ENCODE data around the gene ERC1.

Gene ERC1

DNA sequence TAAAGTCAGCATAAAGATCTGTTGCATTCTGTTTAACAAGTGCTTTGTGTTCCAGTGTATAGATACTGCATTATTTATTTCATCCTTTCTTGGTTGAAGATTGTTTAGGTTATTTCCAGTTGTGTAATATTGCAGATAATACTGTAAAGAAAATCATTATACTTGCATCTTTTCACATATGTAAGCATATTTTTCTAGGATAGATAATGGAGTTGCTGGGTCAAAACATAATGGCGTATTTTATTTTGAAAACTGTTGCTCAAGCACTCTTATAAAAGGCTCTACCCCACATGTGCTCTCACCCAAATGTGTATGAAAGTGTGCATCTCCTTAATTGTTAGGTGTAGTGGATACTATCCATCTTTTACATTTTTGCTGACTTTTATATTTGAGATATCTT, 329.0 kb downstream of the ERC1 start:
- TF ChIP-seq, protein P1, sequence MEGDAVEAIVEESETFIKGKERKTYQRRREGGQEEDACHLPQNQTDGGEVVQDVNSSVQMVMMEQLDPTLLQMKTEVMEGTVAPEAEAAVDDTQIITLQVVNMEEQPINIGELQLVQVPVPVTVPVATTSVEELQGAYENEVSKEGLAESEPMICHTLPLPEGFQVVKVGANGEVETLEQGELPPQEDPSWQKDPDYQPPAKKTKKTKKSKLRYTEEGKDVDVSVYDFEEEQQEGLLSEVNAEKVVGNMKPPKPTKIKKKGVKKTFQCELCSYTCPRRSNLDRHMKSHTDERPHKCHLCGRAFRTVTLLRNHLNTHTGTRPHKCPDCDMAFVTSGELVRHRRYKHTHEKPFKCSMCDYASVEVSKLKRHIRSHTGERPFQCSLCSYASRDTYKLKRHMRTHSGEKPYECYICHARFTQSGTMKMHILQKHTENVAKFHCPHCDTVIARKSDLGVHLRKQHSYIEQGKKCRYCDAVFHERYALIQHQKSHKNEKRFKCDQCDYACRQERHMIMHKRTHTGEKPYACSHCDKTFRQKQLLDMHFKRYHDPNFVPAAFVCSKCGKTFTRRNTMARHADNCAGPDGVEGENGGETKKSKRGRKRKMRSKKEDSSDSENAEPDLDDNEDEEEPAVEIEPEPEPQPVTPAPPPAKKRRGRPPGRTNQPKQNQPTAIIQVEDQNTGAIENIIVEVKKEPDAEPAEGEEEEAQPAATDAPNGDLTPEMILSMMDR (IDR thresholded peaks at IDR 0.05; ENCODE audit: borderline replicate concordance, insufficient read depth, low read depth, low read length), result no peak

DNA sequence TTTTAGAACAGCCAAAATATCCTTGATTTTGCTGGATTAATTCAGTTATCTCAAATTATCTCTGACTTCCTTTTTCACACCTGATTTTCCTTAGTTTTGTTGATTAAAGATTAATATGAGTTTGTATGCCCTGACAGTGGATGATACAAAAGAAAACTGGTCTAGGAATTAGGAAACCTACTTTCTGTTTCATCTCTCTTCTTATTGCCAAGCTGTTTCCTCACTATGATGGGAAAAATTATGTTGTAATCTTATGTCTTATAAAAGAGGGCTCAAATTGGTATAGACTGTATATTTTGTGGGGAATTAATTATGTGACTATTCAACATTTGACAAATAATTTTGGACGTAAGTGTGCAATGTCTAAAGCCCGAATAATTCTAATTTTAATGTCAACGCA, 331.8 kb downstream of the ERC1 start:
- H3K4me3 ChIP-seq (ENCODE audit: low read depth, low read length), result no peak overlapping the region
- TF ChIP-seq, protein P1 (IDR thresholded peaks at IDR 0.05; ENCODE audit: borderline replicate concordance, insufficient read depth, low read depth, low read length), result no peak

More for the DNA sequence above, 329.0 kb downstream of the ERC1 start:
- no peak overlapping the region for H3K4me3 ChIP-seq (ENCODE audit: low read depth, low read length)

DNA sequence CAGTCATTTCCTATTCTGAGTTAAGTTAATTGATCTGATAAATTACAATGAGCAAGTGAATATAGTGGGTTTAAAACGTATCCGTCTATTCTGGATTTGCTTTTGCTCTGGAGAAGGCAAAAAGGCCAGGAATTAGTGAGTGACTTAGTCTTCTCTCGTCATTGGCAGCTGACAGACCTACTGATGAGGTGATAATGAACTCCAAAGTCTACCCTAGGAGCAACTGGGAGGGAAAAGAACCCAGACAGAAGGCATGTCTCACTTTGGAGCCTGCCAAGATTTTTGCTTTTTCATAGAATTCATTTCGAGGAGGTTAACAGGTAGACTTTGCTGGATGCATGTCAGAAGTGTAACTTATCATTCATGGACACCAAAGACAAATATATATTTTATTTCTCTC, 333.1 kb downstream of the ERC1 start:
- TF ChIP-seq, protein P1 (IDR thresholded peaks at IDR 0.05; ENCODE audit: borderline replicate concordance, insufficient read depth, low read depth, low read length), result no peak
- H3K4me3 ChIP-seq (ENCODE audit: low read depth, low read length), result no peak overlapping the region

DNA sequence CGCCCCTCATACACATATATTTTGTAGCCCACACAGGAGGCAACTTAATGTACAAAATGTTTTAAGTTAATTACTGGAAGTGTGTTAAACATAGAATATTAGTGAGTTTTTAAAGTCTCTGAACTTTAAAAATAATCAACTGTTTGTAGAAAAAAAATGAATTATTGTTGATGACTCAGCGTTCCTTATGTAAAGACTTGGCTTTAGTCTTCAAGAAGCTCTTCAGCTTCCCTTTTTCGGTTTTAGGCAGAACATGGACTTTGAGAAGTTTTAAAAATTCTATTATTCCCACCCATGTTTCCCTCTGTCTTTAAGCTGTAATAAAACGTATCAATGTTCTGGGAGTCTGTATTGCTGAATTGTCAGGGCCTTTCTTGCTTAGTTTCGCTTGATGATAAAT, 333.9 kb downstream of the ERC1 start:
- TF ChIP-seq, protein P1 (IDR thresholded peaks at IDR 0.05; ENCODE audit: borderline replicate concordance, insufficient read depth, low read depth, low read length), result no peak
- H3K4me3 ChIP-seq (ENCODE audit: low read depth, low read length), result no peak overlapping the region

DNA sequence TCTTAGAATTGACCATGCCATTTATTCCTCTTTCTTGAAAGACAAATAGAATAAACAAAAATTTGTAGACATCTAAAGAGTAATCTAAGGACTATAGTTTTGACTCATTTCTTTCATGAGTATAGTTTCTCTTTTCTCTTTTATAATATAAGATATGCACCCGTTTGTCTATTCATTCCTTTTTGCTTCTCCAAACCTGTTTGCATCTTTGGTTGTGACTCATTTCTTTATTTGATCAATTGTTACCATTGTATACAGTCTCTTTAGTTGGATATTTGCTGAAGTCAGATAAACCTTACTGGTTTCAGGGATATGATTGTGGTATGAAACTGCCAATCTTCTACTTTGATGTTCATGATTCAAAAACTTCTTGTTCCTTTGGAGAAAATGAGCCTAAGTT, 334.6 kb downstream of the ERC1 start:
- H3K4me3 ChIP-seq (ENCODE audit: low read depth, low read length), result no peak overlapping the region
- TF ChIP-seq, protein P1 (IDR thresholded peaks at IDR 0.05; ENCODE audit: borderline replicate concordance, insufficient read depth, low read depth, low read length), result no peak

DNA sequence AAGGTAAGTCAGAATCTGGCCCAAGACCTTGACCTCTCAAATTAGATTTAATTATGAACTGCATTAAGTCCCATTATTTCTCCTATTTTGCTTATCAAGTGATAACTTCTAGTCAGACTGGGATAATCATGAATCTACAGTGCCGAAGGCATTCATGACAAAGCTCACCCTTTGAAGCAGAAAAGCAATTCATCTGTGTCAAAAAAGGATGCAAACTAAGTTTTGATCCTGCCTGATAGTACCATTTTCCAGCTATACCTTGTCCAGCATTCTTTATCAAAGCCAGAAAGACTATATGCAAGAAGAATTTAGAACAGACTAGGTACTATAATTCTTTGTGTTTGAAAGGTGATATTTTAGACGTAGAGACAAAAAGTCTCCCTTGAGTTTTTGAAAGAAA, 335.2 kb downstream of the ERC1 start:
- TF ChIP-seq, protein P1 (IDR thresholded peaks at IDR 0.05; ENCODE audit: borderline replicate concordance, insufficient read depth, low read depth, low read length), result no peak
- H3K4me3 ChIP-seq (ENCODE audit: low read depth, low read length), result no peak overlapping the region

DNA sequence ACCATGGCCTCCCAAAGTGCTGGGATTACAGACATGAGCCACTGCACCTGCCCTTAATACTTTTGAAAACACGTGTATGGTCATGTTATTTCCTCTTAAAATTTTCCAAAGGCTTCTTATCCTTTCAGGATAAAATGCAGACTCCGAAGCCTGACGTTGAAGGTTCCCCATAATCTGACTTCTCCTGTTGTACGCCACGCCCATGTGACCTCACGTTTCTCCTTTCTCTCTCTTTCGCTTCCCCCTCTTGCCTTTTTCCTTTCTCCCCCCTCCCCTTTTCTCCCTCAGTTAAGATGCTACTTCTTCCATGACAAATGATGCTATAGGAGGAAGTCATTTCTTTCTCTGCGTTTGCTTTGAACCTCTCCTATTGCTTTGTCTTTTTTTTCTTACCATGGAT, 337.4 kb downstream of the ERC1 start:
- no peak overlapping the region for H3K4me3 ChIP-seq (ENCODE audit: low read depth, low read length)
- TF ChIP-seq, protein P1 (IDR thresholded peaks at IDR 0.05; ENCODE audit: borderline replicate concordance, insufficient read depth, low read depth, low read length), result no peak

All from GM12875 (cell line).